ENCODE measurements around the gene CDKL4.
"Not testable (repeated sequence)": the region's sequence is repeated elsewhere in the genome, so short reads cannot be mapped to it uniquely, and the experiment has no call there.

The CDKL4 gene

DNA sequence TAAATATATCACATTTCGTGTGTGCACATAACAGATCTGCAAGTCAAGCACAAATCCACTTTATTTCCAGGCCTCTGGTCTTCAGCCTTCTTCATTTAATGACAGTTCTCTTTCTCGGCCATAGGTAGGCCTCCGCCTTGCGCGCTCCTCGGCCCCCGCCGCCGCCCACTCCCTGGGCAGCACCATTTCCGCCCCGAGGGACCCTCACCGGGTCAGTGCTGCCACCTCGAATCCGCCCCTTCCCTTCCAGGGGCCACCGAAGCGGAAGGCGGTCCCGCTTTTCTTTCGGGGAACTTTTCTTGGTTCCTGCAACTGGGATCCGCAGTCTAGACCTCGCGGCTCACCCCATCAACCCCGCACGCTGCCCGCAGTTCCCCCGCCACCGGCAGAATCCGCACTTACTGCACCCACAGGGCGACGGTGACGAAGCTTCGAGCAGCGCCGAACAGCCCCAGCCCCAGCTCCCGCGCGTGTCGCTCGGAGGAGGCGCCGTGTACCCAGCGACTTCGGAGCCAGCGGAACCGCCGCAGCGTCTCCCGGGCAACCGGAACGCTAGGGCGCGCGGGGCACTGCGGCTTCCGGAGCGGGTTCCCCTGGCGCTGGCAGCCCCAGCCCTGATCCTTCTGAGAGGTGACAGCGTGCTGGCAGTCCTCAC, at the start of gene CDKL4:
Gene CDKL4 (minus strand): TSS at position 502 of the 655 bp plus-strand sequence.
- DNase-seq (ENCODE audit: low read depth in 2 of 2), result no peak

DNA sequence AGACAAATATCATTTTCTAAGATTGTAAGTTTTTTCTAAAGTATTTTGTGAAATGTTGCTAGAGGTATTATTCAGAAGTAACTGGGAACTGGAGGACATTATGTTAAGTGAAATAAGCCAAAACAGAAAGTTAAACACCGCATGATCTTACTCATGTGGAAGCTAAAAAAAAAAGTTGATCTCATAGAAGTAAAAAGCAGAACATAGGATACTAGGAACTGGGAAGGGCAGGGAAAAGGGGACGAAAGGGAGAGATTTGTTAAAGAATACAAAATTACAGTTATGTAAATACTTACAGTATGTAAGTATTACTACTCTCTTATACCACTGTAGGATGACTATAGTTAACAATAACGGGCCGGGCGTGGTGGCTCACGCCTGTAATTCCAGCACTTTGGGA, 46.7 kb upstream of the CDKL4 start:
- DNase-seq (ENCODE audit: low read depth in 2 of 2), result no peak

DNA sequence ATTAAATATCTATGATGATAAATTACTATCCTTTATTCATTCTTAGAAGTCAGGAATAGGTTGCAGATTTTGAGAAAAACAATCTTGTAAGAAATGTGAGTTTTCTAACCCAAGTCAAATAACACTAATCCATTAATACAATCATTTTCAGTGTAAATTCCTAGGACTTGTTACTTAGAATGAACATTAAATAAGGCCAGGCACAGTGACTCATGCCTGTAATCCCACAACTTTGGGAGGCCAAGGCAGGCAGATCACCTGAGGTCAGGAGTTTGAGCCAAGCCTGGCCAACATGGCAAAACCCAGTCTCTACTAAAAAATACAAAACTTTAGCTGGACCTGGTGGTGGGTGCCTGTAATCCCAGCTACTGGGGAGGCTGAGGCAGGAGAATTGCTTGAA, 45.8 kb upstream of the CDKL4 start:
- DNase-seq (ENCODE audit: low read depth in 2 of 2), result no peak

DNA sequence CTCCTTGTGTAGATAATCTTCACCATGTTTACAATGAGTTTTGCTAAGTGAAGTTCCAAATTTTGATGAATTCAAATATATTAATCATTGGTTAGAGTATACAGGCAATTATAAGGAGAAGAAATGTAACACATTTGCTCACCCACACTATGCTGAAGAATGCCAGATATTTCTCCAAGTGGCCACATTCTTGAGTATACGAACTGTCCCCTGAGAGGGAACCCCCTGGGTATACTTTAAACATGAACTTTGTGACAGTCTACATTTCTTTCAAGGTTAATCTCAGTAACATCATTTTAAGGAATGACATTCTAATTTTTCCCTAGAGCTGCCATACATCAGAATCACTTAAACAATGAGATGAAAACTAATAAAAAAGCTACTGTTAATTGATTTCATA, 39.8 kb upstream of the CDKL4 start:
- DNase-seq (ENCODE audit: low read depth in 2 of 2), result no peak

DNA sequence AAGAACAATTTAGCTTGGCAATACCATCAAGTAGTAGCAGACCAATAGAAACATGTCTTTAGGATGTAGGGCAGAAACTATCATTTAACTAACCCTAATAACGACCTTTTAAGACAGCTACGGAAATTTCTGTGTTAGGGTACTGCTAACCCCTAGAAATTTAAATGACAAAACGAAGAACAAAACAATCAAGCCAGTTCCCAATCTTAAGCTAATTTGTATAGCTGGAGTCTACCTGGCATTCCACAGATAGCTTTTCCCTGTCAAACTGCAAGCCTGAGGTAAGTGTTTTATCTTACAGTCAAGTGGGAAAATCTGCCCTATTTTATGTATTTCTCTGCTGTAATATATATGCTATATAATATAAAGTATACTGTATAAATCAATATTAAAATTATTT, 37.6 kb upstream of the CDKL4 start:
- DNase-seq (ENCODE audit: low read depth in 2 of 2), result no peak

- no peak for DNase-seq (ENCODE audit: low read depth in 2 of 2)
Measured at GRCh38 chr2:39275016-39275415, 31.2 kb upstream of the CDKL4 start.

DNA sequence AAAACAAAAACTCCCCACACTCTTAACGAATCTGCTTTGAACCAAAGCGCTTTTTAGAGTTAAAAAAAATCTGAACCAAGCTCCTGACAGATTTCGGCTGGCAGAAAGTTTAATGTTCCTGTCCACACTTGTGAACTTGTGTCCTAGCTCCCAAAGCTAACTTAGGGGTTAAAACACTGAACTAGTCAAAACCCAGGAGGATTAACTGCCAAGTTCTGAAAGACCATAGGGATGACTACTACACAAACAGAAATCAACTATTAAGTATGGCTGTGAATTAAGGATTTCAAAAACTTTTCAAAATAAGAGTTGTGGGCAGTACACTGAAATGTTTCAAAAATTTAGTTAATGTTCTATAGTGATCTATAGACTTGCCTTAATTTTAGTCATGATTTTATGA, 26.2 kb upstream of the CDKL4 start:
- no peak for DNase-seq (ENCODE audit: low read depth in 2 of 2)

GRCh38 chr2:39266916-39267434, 23.2 kb upstream of the CDKL4 start:
- DNase-seq (ENCODE audit: low read depth in 2 of 2), result no peak

DNA sequence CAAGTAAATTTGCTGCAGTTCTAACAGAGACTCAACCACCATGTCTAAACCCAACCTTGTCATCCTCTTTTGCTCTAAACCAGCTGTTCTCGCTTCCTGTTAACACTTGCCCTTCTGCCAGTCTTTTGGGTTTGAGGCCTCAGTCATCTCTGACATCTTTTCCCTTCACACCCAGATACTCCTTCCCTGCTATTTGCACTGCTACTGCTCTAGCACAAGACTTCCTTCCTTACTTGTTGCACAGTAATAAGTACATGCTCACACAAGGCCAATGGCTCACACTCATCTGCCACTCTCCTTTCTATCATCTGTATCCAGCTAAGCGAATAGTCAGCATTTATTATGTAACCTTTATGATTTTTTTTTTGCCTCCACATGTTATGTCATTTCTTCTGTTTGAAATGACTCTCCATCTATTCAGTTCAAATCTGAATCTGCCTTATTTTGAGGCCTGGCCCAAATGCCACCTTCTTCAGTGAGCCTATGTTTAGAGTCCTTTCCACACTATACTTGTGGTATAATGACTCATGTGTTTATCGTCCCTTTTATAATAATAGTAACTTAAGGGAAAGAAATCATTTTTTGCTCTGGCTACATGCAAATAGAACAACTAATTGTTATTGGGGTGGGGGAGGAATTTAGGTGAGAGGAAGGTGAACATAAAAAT, 22.5 kb upstream of the CDKL4 start:
- DNase-seq (ENCODE audit: low read depth in 2 of 2), result no peak

GRCh38 chr2:39265315-39265714, 21.5 kb upstream of the CDKL4 start:
- no peak for DNase-seq (ENCODE audit: low read depth in 2 of 2)

DNA sequence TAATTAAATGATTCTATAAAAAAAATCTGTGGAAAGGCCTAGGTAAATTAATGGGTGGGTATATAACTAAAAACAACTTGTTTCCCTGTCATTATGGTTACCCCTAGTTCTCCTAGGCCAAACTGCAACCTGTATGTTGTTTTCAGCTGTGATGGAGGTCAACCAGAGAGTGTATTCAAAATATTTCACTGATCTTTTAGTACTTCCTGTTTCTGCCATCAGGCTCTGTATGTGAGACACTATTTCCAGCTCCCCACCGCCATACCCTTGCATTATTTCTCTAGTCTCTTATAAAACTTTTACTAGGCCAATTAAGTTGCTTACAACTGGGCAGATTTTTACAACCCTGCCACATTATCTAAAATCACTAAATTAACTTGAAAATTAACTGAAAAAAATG, 21.0 kb upstream of the CDKL4 start:
- no peak for DNase-seq (ENCODE audit: low read depth in 2 of 2)

GRCh38 chr2:39260087-39260486, 16.3 kb upstream of the CDKL4 start:
- DNase-seq (ENCODE audit: low read depth in 2 of 2), result no peak

DNA sequence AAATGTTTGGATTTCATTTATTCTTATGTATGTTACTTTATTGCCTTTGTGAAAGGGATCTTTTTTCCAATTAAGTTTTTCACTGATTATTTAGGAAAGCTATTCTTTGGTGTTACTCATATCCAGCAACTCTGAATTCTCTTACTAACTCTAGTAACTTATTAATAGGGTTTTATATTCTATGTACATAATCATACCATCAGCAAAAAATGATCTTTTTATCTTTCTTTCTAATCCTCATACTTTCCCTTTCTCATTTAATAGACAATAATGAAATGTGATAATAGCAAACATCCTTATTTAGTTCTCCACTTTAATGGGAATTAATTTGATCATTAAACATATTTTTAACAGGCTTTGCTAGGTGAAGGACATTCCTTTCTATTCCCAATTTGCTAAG, 12.3 kb upstream of the CDKL4 start:
- DNase-seq (ENCODE audit: low read depth in 2 of 2), result no peak

- no peak for DNase-seq (ENCODE audit: low read depth in 2 of 2)
Measured at GRCh38 chr2:39252888-39253518, 9.2 kb upstream of the CDKL4 start.

DNA sequence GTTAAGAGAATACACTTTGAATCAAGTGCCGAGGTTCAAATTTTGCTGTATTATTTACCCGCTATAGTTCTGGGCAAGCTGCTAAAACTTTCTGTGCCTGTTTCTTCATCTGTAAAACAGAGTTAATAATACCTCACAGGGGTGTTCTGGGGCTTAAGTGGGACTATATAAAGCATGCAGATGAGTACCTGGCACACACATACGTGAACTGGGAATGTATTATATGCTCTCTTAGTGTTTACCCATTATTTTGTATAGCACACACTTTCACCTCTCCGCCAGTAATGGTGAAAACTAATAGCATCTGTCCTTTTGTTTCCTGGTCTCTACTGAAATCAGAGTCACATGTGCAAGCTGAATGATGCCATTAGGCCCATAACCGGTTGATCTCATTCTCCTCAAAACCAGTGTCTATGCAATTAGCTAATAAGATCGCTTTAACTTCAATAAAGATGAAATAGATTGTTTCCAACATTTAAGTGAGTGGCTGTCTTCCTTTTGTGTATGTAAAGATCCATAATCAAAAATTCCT, 3.8 kb upstream of the CDKL4 start:
- DNase-seq (ENCODE audit: low read depth in 2 of 2), result no peak

DNA sequence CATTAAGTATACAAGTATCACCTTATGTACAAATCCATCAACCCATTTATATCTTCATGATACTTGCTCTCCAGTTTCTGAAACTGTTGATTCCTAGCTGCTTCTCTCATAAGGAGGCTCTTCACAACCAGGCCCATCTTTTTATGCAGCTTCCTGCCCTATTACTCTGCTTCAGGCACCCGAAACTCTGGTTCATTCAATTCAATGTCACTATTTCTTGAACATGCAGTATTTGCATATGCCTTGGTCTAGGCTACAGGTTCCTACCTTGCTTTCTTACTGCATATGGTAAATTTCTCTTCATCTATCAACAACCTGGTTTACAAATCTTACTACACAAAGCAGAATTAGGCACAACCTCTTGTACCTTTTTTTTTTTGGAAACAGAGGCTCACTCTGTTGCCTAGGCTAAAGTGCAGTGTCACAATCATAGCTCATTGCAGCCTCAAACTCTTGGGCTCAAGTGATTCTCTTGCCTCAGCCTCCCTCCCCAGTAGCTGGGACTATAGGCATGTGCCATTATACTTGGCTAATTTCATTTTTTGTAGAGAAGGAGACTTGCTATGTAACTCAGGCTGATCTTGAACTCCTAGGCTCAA, 2.7 kb upstream of the CDKL4 start:
- no peak for DNase-seq (ENCODE audit: low read depth in 2 of 2)

DNA sequence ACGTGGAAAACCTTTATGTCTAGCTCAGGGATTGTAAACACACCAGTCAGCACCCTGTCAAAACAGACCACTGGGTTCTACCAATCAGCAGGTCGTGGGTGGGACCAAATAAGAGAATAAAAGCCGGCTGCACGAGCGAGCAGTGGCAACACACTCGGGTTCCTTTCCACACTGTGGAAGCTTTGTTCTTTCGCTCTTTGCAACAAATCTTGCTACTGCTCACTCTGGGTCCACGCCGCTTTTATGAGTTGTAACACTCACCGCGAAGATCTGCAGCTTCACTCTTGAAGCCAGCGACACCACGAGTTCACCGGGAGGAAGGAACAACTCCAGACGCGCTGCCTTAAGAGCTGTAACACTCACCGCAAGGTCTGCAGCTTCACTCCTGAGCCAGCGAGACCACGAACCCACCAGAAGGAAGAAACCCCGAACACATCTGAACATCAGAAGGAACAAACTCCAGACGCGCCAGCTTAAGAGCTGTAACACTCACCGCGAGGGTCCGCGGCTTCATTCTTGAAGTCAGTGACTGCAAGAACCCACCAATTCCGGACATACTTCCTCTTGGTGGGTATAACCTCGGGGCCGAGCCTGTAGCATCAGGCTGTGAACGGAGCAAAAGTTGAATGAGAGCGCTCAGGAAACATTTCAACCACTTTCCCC, 1.3 kb upstream of the CDKL4 start:
- not testable (repeated sequence) for DNase-seq (ENCODE audit: low read depth in 2 of 2)

GRCh38 chr2:39244241-39244862, 582 bp upstream of the CDKL4 start:
- DNase-seq (ENCODE audit: low read depth in 2 of 2), result not testable (repeated sequence)

DNA sequence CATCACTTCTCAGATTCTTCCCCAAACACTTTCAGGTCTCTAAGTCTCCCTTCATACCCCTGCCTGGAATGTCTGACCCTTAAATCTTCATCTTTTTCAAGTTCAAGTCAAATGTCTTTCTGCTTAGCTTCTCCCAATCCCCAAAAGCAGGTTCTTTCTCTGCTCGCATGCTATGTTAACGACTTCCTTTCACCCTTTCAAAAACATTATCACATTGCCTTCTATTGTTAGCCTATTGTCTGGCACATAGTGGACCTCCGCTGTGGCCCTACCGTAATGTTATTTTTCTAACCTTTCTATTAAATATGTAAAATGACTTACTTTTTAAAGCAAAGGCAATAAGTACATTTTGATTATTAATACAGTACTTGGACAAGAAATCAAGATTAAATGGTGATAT, 2.2 kb downstream of the CDKL4 start:
- DNase-seq (ENCODE audit: low read depth in 2 of 2), result no peak

GRCh38 chr2:39240758-39241157, 3.0 kb downstream of the CDKL4 start:
- no peak for DNase-seq (ENCODE audit: low read depth in 2 of 2)

DNA sequence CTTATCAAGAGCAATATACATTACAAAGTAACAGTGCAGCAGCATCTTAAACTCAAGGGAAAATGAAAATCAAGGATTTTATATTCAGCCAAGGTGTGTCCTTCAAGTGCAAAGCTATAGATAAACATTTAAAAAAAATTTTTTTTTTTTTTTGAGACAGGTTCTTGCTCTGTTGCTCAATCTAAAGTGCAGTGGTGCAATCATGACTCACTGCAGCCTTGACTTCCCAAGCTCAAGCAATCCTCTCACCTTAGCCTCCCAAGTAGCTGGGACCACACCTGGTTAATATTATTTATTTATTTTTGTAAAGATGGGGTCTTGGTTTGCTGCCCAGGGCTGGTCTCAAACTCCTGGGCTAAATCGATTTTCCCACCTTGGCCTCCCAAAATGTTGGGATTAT, 9.0 kb downstream of the CDKL4 start:
- DNase-seq (ENCODE audit: low read depth in 2 of 2), result no peak

Measured in stimulated activated CD4-positive, alpha-beta T cell treated with anti-CD3 and anti-CD28 coated beads, Interleukin-4, amount 100 ng/mL, for 48 hours (primary cell).